Left colon (tissue), 2 donors: ENCODE measurements around the gene NAV2. TPM values are rescaled to one million over a fixed set of nuclear protein-coding genes. Genes with fewer than 3 reads are reported as not detected.
"Not testable (repeated sequence)": the region's sequence is repeated elsewhere in the genome, so short reads cannot be mapped to it uniquely, and the experiment has no call there.

Experiments used
- ATAC-seq: fragments of 200-7000 bp; cut with Tn5 transposase; one replicate; pipeline ENCODE4 v1.9.1; 2020; ENCODE audit warnings: mild to moderate bottlenecking, moderate library complexity
- DNase-seq, 2 donors: peaks; one replicate each; pipeline ENCODE4 v3.0.0-alpha.2; 2020
- intact Hi-C, 2 donors: fragments of 100-400 bp; cut with DNase I in 1 of 2; cut with micrococcal nuclease in 1 of 2; formaldehyde crosslinking; loops; one replicate each; pipeline versions ENCODE4 v1.11.2 to v1.14.0; 2022; cut with DNase I, micrococcal nuclease
- total RNA-seq, 2 donors: library from RNA; stranded (reverse); fragmentation: NEBNext Ultra II Directional; extraction: Animal tissue kit (Norgen Biotek cat#: 25700); gene quantifications; one replicate each; pipeline ENCODE4 v1.2.1, GENCODE V29; 2021
- donor health status: DM: no; HTN: no; CAD: no.
- donor health status: DM: yes; HTN: yes; CAD: no.

Gene NAV2
- total RNA-seq, 2 donors from 2014 or later, result 16.1 to 21.7 TPM

GRCh38 chr11:20067665-20068064 is 355.0 kb downstream of the NAV2 start:
- no peak for DNase-seq
- intact Hi-C loops, result no loop called here
- ATAC-seq, result no peak

GRCh38 chr11:20068691-20069090 is 356.1 kb downstream of the NAV2 start:
- DNase-seq (no peak), ATAC-seq (no peak)
- intact Hi-C loops, result no loop called here

- intact Hi-C loops, result no loop called here
- DNase-seq (no peak), ATAC-seq (peak; percentile 64)
Observed at GRCh38 chr11:20070459-20070858, 357.8 kb downstream of the NAV2 start.

GRCh38 chr11:20075627-20076026 is 363.0 kb downstream of the NAV2 start:
- intact Hi-C loops, result no loop called here
- ATAC-seq (no peak), DNase-seq (no peak)

GRCh38 chr11:20078846-20079245 is 366.2 kb downstream of the NAV2 start:
- intact Hi-C loops, result no loop called here
- ATAC-seq, result no peak
- no peak for DNase-seq

GRCh38 chr11:20080032-20080685 is 367.5 kb downstream of the NAV2 start:
- ATAC-seq (no peak), DNase-seq (no peak)
- intact Hi-C loops, result no loop called here

- intact Hi-C loops, result no loop called here
- no peak for DNase-seq
- ATAC-seq, result no peak
Observed at GRCh38 chr11:20081336-20081735, 368.7 kb downstream of the NAV2 start.

GRCh38 chr11:20083877-20084276 is 371.2 kb downstream of the NAV2 start:
- intact Hi-C loops, ATAC-seq, DNase-seq: not testable (repeated sequence)

- intact Hi-C loops, result no loop called here
- ATAC-seq, result no peak
- no peak for DNase-seq
Observed at GRCh38 chr11:20084921-20085814, 372.5 kb downstream of the NAV2 start.

GRCh38 chr11:20085918-20086317 is 373.3 kb downstream of the NAV2 start:
- ATAC-seq, result no peak

GRCh38 chr11:20087118-20087521 is 374.5 kb downstream of the NAV2 start:
- intact Hi-C loops, result no loop called here
- ATAC-seq, result no peak
- DNase-seq, result no peak

More at GRCh38 chr11:20085918-20086317, 373.3 kb downstream of the NAV2 start:
- DNase-seq, result no peak
- intact Hi-C loops, result no loop called here

- DNase-seq, result no peak
- intact Hi-C loops, result no loop called here
- ATAC-seq, result no peak
Observed at GRCh38 chr11:20088397-20089225, 376.0 kb downstream of the NAV2 start.

GRCh38 chr11:20089367-20089766 is 376.7 kb downstream of the NAV2 start:
- ATAC-seq, result no peak
- intact Hi-C loops, result no loop called here
- DNase-seq, result no peak

- intact Hi-C loops, result no loop called here
- ATAC-seq, result peak; percentile 69
- DNase-seq, result no peak
Observed at GRCh38 chr11:20089796-20090653, 377.4 kb downstream of the NAV2 start.

- no peak for DNase-seq
- intact Hi-C loops, result no loop called here
- no peak for ATAC-seq
Observed at GRCh38 chr11:20090654-20091374, 378.2 kb downstream of the NAV2 start.

- no peak for DNase-seq
Observed at GRCh38 chr11:20093775-20094174, 381.1 kb downstream of the NAV2 start.

GRCh38 chr11:20095189-20095588 is 382.6 kb downstream of the NAV2 start:
- intact Hi-C loops, result no loop called here
- DNase-seq, result no peak
- no peak for ATAC-seq

More at GRCh38 chr11:20093775-20094174, 381.1 kb downstream of the NAV2 start:
- no peak for ATAC-seq
- intact Hi-C loops, result no loop called here
